ENCODE measurements around the gene SLX4IP.

The SLX4IP gene

DNA sequence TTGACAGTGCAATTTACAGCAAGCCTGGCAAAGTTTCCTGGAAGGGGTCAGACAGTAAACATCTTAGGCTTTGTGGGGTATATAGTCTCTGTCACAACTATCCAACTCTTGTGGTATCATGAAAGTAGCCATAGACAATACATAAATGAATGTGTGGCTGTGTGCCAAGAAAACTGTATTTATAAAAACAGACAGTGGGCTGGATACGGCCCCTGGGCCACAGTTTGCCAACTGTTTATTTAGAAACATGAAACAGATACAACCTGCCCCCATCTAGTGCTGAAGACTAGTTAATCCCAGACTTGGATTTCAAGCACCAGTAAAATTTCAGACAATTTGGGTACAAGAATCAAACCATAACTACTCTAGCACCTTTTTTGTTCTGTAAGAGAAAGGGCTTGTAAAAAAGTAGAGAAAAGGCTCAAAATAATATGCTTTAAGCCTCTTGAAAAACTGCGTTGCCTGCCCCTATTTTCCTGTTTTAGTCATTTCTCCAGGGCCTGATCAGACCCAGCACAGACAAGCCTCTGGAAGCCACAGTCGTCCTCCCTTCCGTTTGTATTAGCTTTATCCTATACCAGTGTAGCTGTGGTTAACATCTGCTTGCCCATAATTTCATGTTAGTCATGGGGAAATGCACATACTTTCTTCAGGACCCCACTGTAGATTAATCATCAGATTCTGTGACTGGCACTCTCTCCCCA is 207.9 kb downstream of the SLX4IP start:
- no peak overlapping the region for H3K4me3 ChIP-seq (replicated peaks; ENCODE audit: low read depth, low read length)
- DNase-seq (ENCODE audit: low read depth), result no peak
- TF ChIP-seq, protein P1, sequence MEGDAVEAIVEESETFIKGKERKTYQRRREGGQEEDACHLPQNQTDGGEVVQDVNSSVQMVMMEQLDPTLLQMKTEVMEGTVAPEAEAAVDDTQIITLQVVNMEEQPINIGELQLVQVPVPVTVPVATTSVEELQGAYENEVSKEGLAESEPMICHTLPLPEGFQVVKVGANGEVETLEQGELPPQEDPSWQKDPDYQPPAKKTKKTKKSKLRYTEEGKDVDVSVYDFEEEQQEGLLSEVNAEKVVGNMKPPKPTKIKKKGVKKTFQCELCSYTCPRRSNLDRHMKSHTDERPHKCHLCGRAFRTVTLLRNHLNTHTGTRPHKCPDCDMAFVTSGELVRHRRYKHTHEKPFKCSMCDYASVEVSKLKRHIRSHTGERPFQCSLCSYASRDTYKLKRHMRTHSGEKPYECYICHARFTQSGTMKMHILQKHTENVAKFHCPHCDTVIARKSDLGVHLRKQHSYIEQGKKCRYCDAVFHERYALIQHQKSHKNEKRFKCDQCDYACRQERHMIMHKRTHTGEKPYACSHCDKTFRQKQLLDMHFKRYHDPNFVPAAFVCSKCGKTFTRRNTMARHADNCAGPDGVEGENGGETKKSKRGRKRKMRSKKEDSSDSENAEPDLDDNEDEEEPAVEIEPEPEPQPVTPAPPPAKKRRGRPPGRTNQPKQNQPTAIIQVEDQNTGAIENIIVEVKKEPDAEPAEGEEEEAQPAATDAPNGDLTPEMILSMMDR (IDR thresholded peaks at IDR 0.05; ENCODE audit: low read length, missing control alignments), result no peak

DNA sequence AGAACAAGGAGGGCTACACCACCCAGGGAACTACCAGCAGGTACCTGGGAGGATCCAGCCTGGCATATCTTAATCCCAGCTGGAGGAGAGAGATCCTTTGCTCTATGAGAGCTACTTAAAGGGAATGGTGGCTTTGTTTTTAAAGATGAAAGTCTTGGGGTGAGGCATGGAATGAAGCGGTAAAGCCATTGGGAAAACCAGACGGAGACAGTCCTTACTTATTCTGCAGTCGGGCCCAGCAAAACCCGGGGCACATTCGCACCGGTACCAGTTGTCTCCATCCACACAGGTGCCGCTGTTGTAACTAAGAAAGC is 208.4 kb downstream of the SLX4IP start:
- TF ChIP-seq, protein P1 (IDR thresholded peaks at IDR 0.05; ENCODE audit: low read length, missing control alignments), result no peak
- DNase-seq (ENCODE audit: low read depth), result no peak
- no peak overlapping the region for H3K4me3 ChIP-seq (replicated peaks; ENCODE audit: low read depth, low read length)

DNA sequence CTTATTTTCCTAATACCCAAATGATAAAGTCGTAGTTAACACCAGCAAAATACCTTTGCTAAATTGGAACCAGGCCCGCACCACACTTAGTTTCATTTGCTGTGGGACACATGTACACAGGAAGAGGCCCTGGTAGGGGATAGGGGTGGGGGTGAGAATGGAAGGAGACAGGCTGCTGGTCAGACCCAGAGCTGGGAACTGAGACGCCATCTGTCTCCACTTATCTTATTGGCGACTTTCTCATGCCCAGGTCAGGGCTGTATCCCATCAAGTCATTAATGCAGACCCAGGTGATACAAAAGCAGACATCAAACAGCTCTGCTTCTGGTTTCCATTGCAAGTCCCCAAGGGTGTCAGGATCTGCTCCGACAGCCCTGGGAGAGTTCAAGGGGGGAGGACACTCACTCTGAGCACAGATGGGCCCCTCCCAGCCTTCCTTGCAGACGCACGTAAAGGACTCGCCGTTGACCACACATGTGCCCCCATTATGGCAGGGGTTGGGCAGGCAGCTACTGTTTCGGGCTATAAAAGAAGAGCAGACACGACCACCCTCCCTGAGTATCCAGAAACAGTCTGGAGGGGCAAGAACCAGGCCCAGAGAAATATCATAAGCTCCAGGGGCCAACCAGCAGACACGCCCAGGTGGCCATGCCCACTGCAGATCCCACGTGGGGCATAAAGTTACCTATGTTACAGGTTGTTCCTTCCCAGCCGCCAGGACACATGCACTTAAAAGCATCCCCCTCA is 209.5 kb downstream of the SLX4IP start:
- DNase-seq (ENCODE audit: low read depth), result no peak
- TF ChIP-seq, protein P1 (IDR thresholded peaks at IDR 0.05; ENCODE audit: low read length, missing control alignments), result no peak
- no peak overlapping the region for H3K4me3 ChIP-seq (replicated peaks; ENCODE audit: low read depth, low read length)

DNA sequence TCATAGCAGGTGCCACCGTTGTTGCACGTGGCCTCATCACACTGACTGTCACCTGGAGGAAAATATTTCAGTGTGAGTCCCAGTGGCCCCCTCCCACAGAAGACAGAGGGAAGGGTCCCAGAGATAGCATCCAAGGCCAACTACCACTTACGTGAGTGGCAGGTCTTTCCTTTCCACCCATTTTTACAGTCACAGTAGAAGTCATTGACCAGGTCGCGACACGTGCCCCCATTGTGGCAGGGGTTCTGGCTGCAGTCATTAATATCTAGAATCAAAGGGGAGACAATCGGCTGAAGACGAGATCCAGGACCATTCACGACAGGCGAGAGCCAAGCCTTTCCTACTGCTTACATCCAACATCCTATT is 210.1 kb downstream of the SLX4IP start:
- DNase-seq (ENCODE audit: low read depth), result no peak
- TF ChIP-seq, protein P1 (IDR thresholded peaks at IDR 0.05; ENCODE audit: low read length, missing control alignments), result no peak
- H3K4me3 ChIP-seq (replicated peaks; ENCODE audit: low read depth, low read length), result no peak overlapping the region

DNA sequence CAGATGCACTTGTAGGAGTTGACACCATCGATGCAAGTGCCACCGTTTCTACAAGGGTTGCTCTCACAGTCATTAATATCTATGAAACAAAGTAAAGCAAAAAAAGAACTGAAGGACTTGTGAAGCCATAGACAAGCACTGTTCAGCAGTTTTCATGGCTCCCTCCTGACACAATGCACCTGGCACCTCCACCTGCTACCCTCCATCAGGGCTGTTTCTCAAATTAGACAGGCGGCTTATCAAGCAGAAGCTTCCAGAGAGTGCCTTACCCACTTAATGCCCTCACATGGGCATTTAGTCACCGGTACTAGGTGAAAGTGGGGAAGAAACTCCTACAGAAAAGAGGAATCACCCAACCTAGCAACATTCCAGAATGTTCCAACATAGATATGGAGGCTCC is 210.9 kb downstream of the SLX4IP start:
- no peak for DNase-seq (ENCODE audit: low read depth)
- H3K4me3 ChIP-seq (replicated peaks; ENCODE audit: low read depth, low read length), result no peak overlapping the region
- TF ChIP-seq, protein P1 (IDR thresholded peaks at IDR 0.05; ENCODE audit: low read length, missing control alignments), result no peak

DNA sequence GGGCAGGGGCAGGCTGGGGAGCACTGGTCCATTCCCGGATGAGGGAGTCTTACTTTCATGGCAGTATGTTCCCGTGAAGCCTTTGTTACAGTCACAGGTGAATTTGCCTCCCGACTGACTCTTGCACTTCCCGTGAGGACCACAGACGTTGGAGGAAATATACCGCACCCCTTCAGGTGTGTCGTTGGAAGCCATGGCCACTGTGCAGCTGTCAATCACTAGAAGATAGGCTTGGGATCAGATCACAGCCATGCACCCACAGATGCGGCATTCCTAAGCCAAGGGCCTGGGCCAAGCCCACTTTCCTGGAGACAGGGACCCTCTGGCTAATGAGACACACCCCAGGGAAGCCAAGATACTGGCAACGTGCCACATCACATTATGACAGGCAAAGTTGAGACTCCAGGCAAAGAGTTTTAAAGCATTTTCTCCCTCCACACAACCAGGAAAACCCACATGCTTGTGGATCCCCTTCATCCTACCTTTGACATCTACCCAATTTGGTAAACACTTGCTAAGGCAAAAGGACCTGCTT is 211.8 kb downstream of the SLX4IP start:
- no peak for DNase-seq (ENCODE audit: low read depth)
- TF ChIP-seq, protein P1 (IDR thresholded peaks at IDR 0.05; ENCODE audit: low read length, missing control alignments), result no peak
- no peak overlapping the region for H3K4me3 ChIP-seq (replicated peaks; ENCODE audit: low read depth, low read length)

All from fibroblast of pulmonary artery (primary cell).